H1 (cell line): ENCODE results near the gene SSR1. TPM values are rescaled to one million over a fixed set of nuclear protein-coding genes. Genes with fewer than 3 reads are reported as not detected.

ENCODE experiments used
- CTCF ChIA-PET: fragments of 300-600 bp; sonication (Branson Sonifier 250); formaldehyde crosslinking; loops from one replicate; lab custom pipeline; 2021; ENCODE audit not compliant: partially characterized antibody; lab: Charles Lee
- POLR2A ChIA-PET: fragments of 300-600 bp; sonication (Branson Sonifier 250); formaldehyde crosslinking; loops from one replicate; lab custom pipeline; 2021; ENCODE audit warnings: inconsistent platforms; ENCODE audit not compliant: partially characterized antibody; lab: Charles Lee
- DNase-seq, 2 experiments: peaks; one replicate each; pipeline versions ENCODE4 v3.0.0 to v3.0.0-alpha.2; 2010 to 2022; ENCODE audit warnings: low spot score in 2 of 2, low read depth in 1 of 2, mixed read lengths in 1 of 2
- FAIRE-seq: peaks from 2 replicates; lab custom pipeline; 2011; peaks lifted over from hg19 to GRCh38; lab: Jason Lieb, UNC
- H2AFZ ChIP-seq: 2 replicates; pipeline ENCODE4 v1.8.1; 2012; ENCODE audit warnings: low read length, inconsistent platforms
- H2AK5ac ChIP-seq: 2 replicates; pipeline ENCODE4 v1.6.1; 2013; ENCODE audit warnings: low read depth, low read length
- H2BK120ac ChIP-seq: replicated peaks from 2 replicates; pipeline ENCODE3; 2013; ENCODE audit warnings: low read depth, low read length, inconsistent platforms
- H2BK12ac ChIP-seq: 2 replicates; pipeline ENCODE4 v1.6.1; 2013; ENCODE audit warnings: low read depth, low read length
- H2BK15ac ChIP-seq: 2 replicates; pipeline ENCODE4 v1.6.1; 2013; ENCODE audit warnings: low read length
- H2BK20ac ChIP-seq: 2 replicates; pipeline ENCODE4 v1.6.1; 2013; ENCODE audit warnings: low read length
- H2BK5ac ChIP-seq: 2 replicates; pipeline ENCODE4 v1.6.1; 2013; ENCODE audit warnings: low read depth, low read length
- H3K14ac ChIP-seq: 2 replicates; pipeline ENCODE4 v1.6.1; 2013; ENCODE audit warnings: inconsistent platforms; ENCODE audit not compliant: insufficient read length
- H3K18ac ChIP-seq: 2 replicates; pipeline ENCODE4 v1.6.1; 2013; ENCODE audit warnings: low read length; ENCODE audit errors: extremely low read depth
- H3K23ac ChIP-seq: 2 replicates; pipeline ENCODE4 v1.6.1; 2013; ENCODE audit warnings: inconsistent platforms; ENCODE audit not compliant: insufficient read length
- H3K23me2 ChIP-seq: 2 replicates; pipeline ENCODE4 v1.6.1; 2013; ENCODE audit warnings: low read depth, low read length
- H3K27ac ChIP-seq: 2 replicates; pipeline ENCODE4 v1.6.1; 2011; ENCODE audit warnings: low read depth, low read length, inconsistent platforms
- H3K27me3 ChIP-seq, 4 experiments: replicated peaks in 1 of 4; 1 replicate in 1 of 4; 2 replicates in 3 of 4; pipeline versions ENCODE4 v1.6.1 to v1.8.1; 2011 to 2013; ENCODE audit warnings: low read length in 3 of 4, mild to moderate bottlenecking in 3 of 4, inconsistent platforms in 2 of 4, mixed read lengths in 2 of 4, moderate library complexity in 1 of 4; ENCODE audit not compliant: control insufficient read depth in 3 of 4, insufficient read depth in 3 of 4; ENCODE audit errors: extremely low read depth in 1 of 4
- H3K36me3 ChIP-seq, 4 experiments: 2 replicates each; pipeline versions ENCODE4 v1.6.1 to v1.8.1; 2011 to 2013; ENCODE audit warnings: mild to moderate bottlenecking in 4 of 4, low read length in 3 of 4, moderate library complexity in 2 of 4, control low read depth in 1 of 4, inconsistent platforms in 1 of 4; ENCODE audit not compliant: insufficient read depth in 4 of 4, control insufficient read depth in 2 of 4
- H3K4ac ChIP-seq: replicated peaks from 2 replicates; pipeline ENCODE3; 2013; ENCODE audit warnings: low read length, low read depth, mixed read lengths, inconsistent platforms; ENCODE audit not compliant: insufficient read length
- H3K4me1 ChIP-seq, 4 experiments: replicated peaks in 1 of 4; 1 replicate in 1 of 4; 2 replicates in 3 of 4; pipeline versions ENCODE4 v1.6.1 to v1.8.1; 2011 to 2013; ENCODE audit warnings: low read length in 3 of 4, inconsistent platforms in 2 of 4, mixed read lengths in 1 of 4; ENCODE audit not compliant: insufficient read depth in 4 of 4, control insufficient read depth in 3 of 4
- H3K4me2 ChIP-seq, 2 experiments: 2 replicates each; pipeline versions ENCODE4 v1.6.1 to v1.8.1; 2011 to 2013; ENCODE audit warnings: low read depth in 2 of 2, low read length in 2 of 2, control low read depth in 1 of 2, inconsistent platforms in 1 of 2, mild to moderate bottlenecking in 1 of 2; ENCODE audit not compliant: insufficient read depth in 1 of 2
- H3K4me3 ChIP-seq, 4 experiments: fragments of 200-600, 300-600 bp in 1 of 4; sonication (generic), shearing (Covaris generic), sonication (Bioruptor Twin) in 1 of 4; 2 replicates each; pipeline versions ENCODE4 v1.5.1 to v1.8.1; 2011 to 2016; ENCODE audit warnings: low read length in 4 of 4, low read depth in 3 of 4, control low read depth in 2 of 4, inconsistent platforms in 2 of 4, mild to moderate bottlenecking in 2 of 4, mixed read lengths in 1 of 4, moderate library complexity in 1 of 4; ENCODE audit not compliant: insufficient read depth in 2 of 4; ENCODE audit errors: extremely low read depth in 1 of 4
- H3K56ac ChIP-seq: replicated peaks from 2 replicates; pipeline ENCODE3; 2013; ENCODE audit warnings: low read depth, mild to moderate bottlenecking, mixed read lengths, low read length, inconsistent platforms; ENCODE audit not compliant: insufficient read length
- H3K79me1 ChIP-seq: 2 replicates; pipeline ENCODE4 v1.6.1; 2013; ENCODE audit warnings: low read depth, low read length, control low read depth
- H3K79me2 ChIP-seq, 2 experiments: 2 replicates each; pipeline versions ENCODE4 v1.6.1 to v1.8.1; 2012 to 2013; ENCODE audit warnings: low read length in 2 of 2, mild to moderate bottlenecking in 2 of 2, inconsistent platforms in 1 of 2; ENCODE audit not compliant: insufficient read depth in 2 of 2, control insufficient read depth in 1 of 2
- H3K9ac ChIP-seq, 4 experiments: replicated peaks in 1 of 4; 1 replicate in 1 of 4; 2 replicates in 3 of 4; pipeline versions ENCODE4 v1.6.1 to v1.8.1; 2011 to 2013; ENCODE audit warnings: low read depth in 3 of 4, low read length in 3 of 4, control low read depth in 2 of 4, mild to moderate bottlenecking in 2 of 4, moderate library complexity in 2 of 4, inconsistent platforms in 1 of 4; ENCODE audit errors: extremely low read depth in 1 of 4
- H3K9me3 ChIP-seq, 2 experiments: 2 replicates each; pipeline versions ENCODE4 v1.6.1 to v1.8.1; 2012 to 2013; ENCODE audit warnings: mild to moderate bottlenecking in 2 of 2, moderate library complexity in 2 of 2, control low read depth in 1 of 2, inconsistent platforms in 1 of 2, low read depth in 1 of 2, low read length in 1 of 2, mixed read lengths in 1 of 2; ENCODE audit not compliant: insufficient read depth in 2 of 2
- H4K20me1 ChIP-seq, 2 experiments: replicated peaks in 1 of 2; 2 replicates each; pipeline versions ENCODE3 to v1.8.1; 2011 to 2013; ENCODE audit warnings: inconsistent platforms in 2 of 2, low read length in 2 of 2, mild to moderate bottlenecking in 1 of 2; ENCODE audit not compliant: insufficient read depth in 2 of 2, control insufficient read depth in 1 of 2
- H4K5ac ChIP-seq: 2 replicates; pipeline ENCODE4 v1.6.1; 2013; ENCODE audit warnings: low read length, low read depth, mixed read lengths, inconsistent platforms; ENCODE audit not compliant: insufficient read length
- H4K8ac ChIP-seq: 2 replicates; pipeline ENCODE4 v1.8.0; 2013; ENCODE audit warnings: mild to moderate bottlenecking, moderate library complexity, low read length, inconsistent platforms; ENCODE audit not compliant: insufficient read depth; ENCODE audit errors: extremely low read depth
- H4K91ac ChIP-seq: replicated peaks from 2 replicates; pipeline ENCODE3; 2013; ENCODE audit warnings: low read length, mixed read lengths, inconsistent platforms; ENCODE audit not compliant: insufficient read length
- ASH2L ChIP-seq: fragments of 200-600, 300-600 bp; sonication (generic); IDR thresholded peaks from one replicate; pipeline ENCODE4 v1.7.1; 2017; ENCODE audit warnings: low read length
- BRCA1 ChIP-seq: IDR thresholded peaks from 2 replicates; pipeline ENCODE4 v1.6.1; 2012; ENCODE audit warnings: low read depth, low read length, improper control_type of control experiment
- CEBPB ChIP-seq: IDR thresholded peaks from 2 replicates; pipeline ENCODE4 v1.6.1; 2012; ENCODE audit warnings: low read depth, low read length
- CREB1 ChIP-seq: IDR thresholded peaks from 2 replicates; pipeline ENCODE4 v1.6.1; 2012; ENCODE audit warnings: inconsistent platforms
- E2F6 ChIP-seq: IDR thresholded peaks from 2 replicates; pipeline ENCODE4 v1.6.1; 2012; ENCODE audit warnings: inconsistent platforms
- PHF8 ChIP-seq: fragments of 200-600 bp; sonication (generic); conservative IDR thresholded peaks from 2 replicates; pipeline ENCODE4 v1.7.1; 2012; ENCODE audit warnings: low read depth, mild to moderate bottlenecking, inconsistent platforms, low read length, moderate library complexity
- RBBP5 ChIP-seq: IDR thresholded peaks from 2 replicates; pipeline ENCODE4 v1.7.1; 2012; ENCODE audit warnings: low read depth, mild to moderate bottlenecking, inconsistent platforms, low read length, moderate library complexity, borderline replicate concordance
- SAP30 ChIP-seq: fragments of 300-600 bp; sonication (generic); IDR thresholded peaks from 2 replicates; pipeline ENCODE4 v1.7.1; 2012; ENCODE audit warnings: low read length, moderate library complexity, mild to moderate bottlenecking, inconsistent platforms; ENCODE audit not compliant: insufficient read depth, insufficient replicate concordance
- SIX5 ChIP-seq: IDR thresholded peaks from 2 replicates; pipeline ENCODE4 v1.6.1; 2011; ENCODE audit warnings: mild to moderate bottlenecking, low read depth, low read length
- TAF1 ChIP-seq: IDR thresholded peaks from 2 replicates; pipeline ENCODE4 v1.6.1; 2011; ENCODE audit warnings: mild to moderate bottlenecking, low read depth, low read length
- TAF7 ChIP-seq: optimal IDR thresholded peaks from 2 replicates; pipeline ENCODE3; 2011; ENCODE audit warnings: low read depth, mild to moderate bottlenecking, inconsistent platforms, low read length, moderate library complexity, borderline replicate concordance
- TBP ChIP-seq: IDR thresholded peaks from 2 replicates; pipeline ENCODE4 v1.6.1; 2011; ENCODE audit warnings: low read depth, low read length, improper control_type of control experiment
- WGBS, 2 experiments: shearing (Covaris generic) in 1 of 2; methylation state at CpG; one replicate each; pipeline versions ENCODE4 v1.1.6 to v1.1.7; 2013 to 2015; ENCODE audit warnings: low lambda C conversion rate in 2 of 2, mixed read lengths in 2 of 2, inconsistent platforms in 1 of 2, low coverage in 1 of 2, missing lambda C conversion rate in 1 of 2; ENCODE audit not compliant: insufficient replicate concordance in 2 of 2, insufficient coverage in 1 of 2, insufficient read length in 1 of 2; ENCODE audit errors: extremely low coverage in 1 of 2, missing lambda C conversion rate in 1 of 2; 5-methylcytosine and 5-hydroxymethylcytosine counted together
- polyA plus RNA-seq, 7 experiments: library from polyadenylated mRNA; depleted of rRNA in 3 of 7; stranded (reverse) in 5 of 7; unstranded in 2 of 7; fragments of >200 nt in 5 of 7; fragments of 200-250 nt in 2 of 7; gene quantifications; 1 replicate in 5 of 7; 2 replicates in 1 of 7; 4 replicates in 1 of 7; pipeline versions ENCODE4 v1.2.1 to v1.2.3, GENCODE V29; 2011 to 2013; ENCODE audit warnings: missing spikeins in 2 of 7, mixed read lengths in 2 of 7
- total RNA-seq: library from RNA; stranded (reverse); fragmentation: NEBNext Ultra II Directional; extraction: Animal tissue kit (Norgen Biotek cat#: 25700); gene quantifications from 2 replicates; pipeline ENCODE4 v1.2.1, GENCODE V29; 2021

SSR1 gene
- total and polyA plus RNA-seq, 2 of the 8 experiments (the other 6 are each of a cell fraction or from before 2014, with no cell fraction given), result 26.6 to 117 TPM

GRCh38 chr6:7315948-7316365 is 3.0 kb upstream of the SSR1 start:
- no peak overlapping the region for H3K4me2 ChIP-seq
- FAIRE-seq, result no peak
- H2AK5ac ChIP-seq, result no peak overlapping the region
- H3K9me3 ChIP-seq, result no peaks in the 10 kb centered on the region
- H4K91ac ChIP-seq, result no peak overlapping the region
- no peak overlapping the region for H4K8ac ChIP-seq
- no peak overlapping the region for H3K23ac ChIP-seq
- TF ChIP-seq E2F6 (no peak), PHF8 (no peak), RBBP5 (no peak), CEBPB (no peak), TBP (no peak), SAP30 (no peak), TAF1 (no peak), BRCA1 (no peak), CREB1 (no peak), ASH2L (no peak), SIX5 (no peak), TAF7 (no peak)
- POLR2A ChIA-PET, result no interaction called here
- CTCF ChIA-PET, result interaction anchor here (1.2 to 3.3 kb wide), 8 partner anchors 13 to 299 kb away, joined by 3 to 28 read pairs (median 4); no protein-coding TSS in a partner anchor
- H2BK120ac ChIP-seq, result no peak overlapping the region
- no peaks in the 10 kb centered on the region for H3K27me3 ChIP-seq
- no peak overlapping the region for H3K27ac ChIP-seq
- H3K4me3 ChIP-seq, result no peak overlapping the region
- peaks cover 4% of the 10 kb centered on the region; the same call in 1 of the 2 replicates for H3K23me2 ChIP-seq
- no peak overlapping the region for H2BK20ac ChIP-seq
- H3K4me1 ChIP-seq, result no peaks in the 10 kb centered on the region; a peak in 1 of 7 replicates
- no peak overlapping the region for H2BK5ac ChIP-seq
- no peak overlapping the region for H3K56ac ChIP-seq
- H4K5ac ChIP-seq, result no peak overlapping the region
- H2BK12ac ChIP-seq, result no peak overlapping the region
- no peak overlapping the region for H3K9ac ChIP-seq
- H3K36me3 ChIP-seq, result no peaks in the 10 kb centered on the region
- no peak overlapping the region for H2BK15ac ChIP-seq
- no peak overlapping the region for H3K18ac ChIP-seq
- H3K79me2 ChIP-seq, result peaks cover 0 to 15% of the 10 kb centered on the region in 2 experiments; a peak in 3 of 4 replicates
- H4K20me1 ChIP-seq, result peaks cover 0 to 4% of the 10 kb centered on the region in 2 experiments
- H3K79me1 ChIP-seq, result no peaks in the 10 kb centered on the region
- 75% methylated on average over 6 of the region's 6 CpGs; no CpG with 5 or more reads in 1 of the 2 experiments for WGBS, 2 experiments
- no peak for DNase-seq
- H2AFZ ChIP-seq, result no peak overlapping the region
- no peak overlapping the region for H3K14ac ChIP-seq
- no peak overlapping the region for H3K4ac ChIP-seq
